ENCODE results near the gene MFRP.

DNA sequence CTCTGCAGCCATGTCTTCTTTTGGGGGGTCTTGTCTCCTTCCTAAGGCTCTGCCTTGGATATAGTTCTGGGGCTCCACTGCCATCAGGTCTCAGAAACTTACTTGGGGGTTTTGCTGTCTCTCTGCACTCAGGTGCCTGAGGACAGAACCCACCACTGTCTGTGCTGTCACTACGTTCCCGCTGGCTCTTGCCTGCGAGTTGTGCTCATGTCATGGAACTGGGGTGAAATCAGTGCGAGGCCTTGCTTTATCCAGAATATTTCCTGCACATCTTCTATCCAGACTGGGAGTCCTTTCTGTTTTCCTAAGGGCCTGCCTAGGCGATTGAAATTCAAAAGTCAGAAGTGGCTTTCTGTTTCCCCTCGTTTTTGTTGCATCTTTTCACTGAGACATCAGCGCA is 41.6 kb upstream of the MFRP start:
- no peak for TF ChIP-seq DPF2 (IDR thresholded peaks at IDR 0.05)
- TF ChIP-seq, protein P1, sequence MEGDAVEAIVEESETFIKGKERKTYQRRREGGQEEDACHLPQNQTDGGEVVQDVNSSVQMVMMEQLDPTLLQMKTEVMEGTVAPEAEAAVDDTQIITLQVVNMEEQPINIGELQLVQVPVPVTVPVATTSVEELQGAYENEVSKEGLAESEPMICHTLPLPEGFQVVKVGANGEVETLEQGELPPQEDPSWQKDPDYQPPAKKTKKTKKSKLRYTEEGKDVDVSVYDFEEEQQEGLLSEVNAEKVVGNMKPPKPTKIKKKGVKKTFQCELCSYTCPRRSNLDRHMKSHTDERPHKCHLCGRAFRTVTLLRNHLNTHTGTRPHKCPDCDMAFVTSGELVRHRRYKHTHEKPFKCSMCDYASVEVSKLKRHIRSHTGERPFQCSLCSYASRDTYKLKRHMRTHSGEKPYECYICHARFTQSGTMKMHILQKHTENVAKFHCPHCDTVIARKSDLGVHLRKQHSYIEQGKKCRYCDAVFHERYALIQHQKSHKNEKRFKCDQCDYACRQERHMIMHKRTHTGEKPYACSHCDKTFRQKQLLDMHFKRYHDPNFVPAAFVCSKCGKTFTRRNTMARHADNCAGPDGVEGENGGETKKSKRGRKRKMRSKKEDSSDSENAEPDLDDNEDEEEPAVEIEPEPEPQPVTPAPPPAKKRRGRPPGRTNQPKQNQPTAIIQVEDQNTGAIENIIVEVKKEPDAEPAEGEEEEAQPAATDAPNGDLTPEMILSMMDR (IDR thresholded peaks at IDR 0.05 in 2 of 3, conservative IDR thresholded peaks at IDR 0.05 in 1 of 3; ENCODE audit: control insufficient read depth in 2 of 3, extremely low read depth in 1 of 3, insufficient read depth in 1 of 3, low read depth in 3 of 3, low read length in 3 of 3): no peak
- no peak for TF ChIP-seq HDAC2 (IDR thresholded peaks at IDR 0.05)
- TF ChIP-seq CEBPB (IDR thresholded peaks at IDR 0.05; ENCODE audit: borderline replicate concordance in 1 of 2, low read depth in 2 of 2, low read length in 2 of 2): no peak
- no peak for TF ChIP-seq HDGF (IDR thresholded peaks at IDR 0.05)
- no peak for TF ChIP-seq BACH1 (IDR thresholded peaks at IDR 0.05; ENCODE audit: borderline replicate concordance)
- TF ChIP-seq, protein P2, sequence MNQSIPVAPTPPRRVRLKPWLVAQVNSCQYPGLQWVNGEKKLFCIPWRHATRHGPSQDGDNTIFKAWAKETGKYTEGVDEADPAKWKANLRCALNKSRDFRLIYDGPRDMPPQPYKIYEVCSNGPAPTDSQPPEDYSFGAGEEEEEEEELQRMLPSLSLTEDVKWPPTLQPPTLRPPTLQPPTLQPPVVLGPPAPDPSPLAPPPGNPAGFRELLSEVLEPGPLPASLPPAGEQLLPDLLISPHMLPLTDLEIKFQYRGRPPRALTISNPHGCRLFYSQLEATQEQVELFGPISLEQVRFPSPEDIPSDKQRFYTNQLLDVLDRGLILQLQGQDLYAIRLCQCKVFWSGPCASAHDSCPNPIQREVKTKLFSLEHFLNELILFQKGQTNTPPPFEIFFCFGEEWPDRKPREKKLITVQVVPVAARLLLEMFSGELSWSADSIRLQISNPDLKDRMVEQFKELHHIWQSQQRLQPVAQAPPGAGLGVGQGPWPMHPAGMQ (IDR thresholded peaks at IDR 0.05; ENCODE audit: borderline replicate concordance): no peak
